Ectodermal cell (in vitro differentiated cells): ENCODE data around the gene BMAL2. TPM values are rescaled to one million over a fixed set of nuclear protein-coding genes. Genes with fewer than 3 reads are reported as not detected.

Experiments
- H3K27ac ChIP-seq: 2 replicates; pipeline ENCODE4 v1.7.0; 2013; ENCODE audit warnings: mild to moderate bottlenecking, low read depth, low read length; ENCODE audit not compliant: insufficient read depth, poor library complexity, severe bottlenecking
- H3K27me3 ChIP-seq: 2 replicates; pipeline ENCODE4 v1.7.0; 2013; ENCODE audit warnings: mild to moderate bottlenecking, low read length; ENCODE audit not compliant: insufficient read depth, control insufficient read depth, poor library complexity, severe bottlenecking
- H3K36me3 ChIP-seq: one replicate; pipeline ENCODE4 v1.7.0; 2013; ENCODE audit warnings: low read length; ENCODE audit not compliant: control insufficient read depth, insufficient read depth
- H3K4me1 ChIP-seq: one replicate; pipeline ENCODE4 v1.7.0; 2013; ENCODE audit warnings: low read length; ENCODE audit not compliant: control insufficient read depth, insufficient read depth
- H3K4me3 ChIP-seq: 2 replicates; pipeline ENCODE4 v1.7.0; 2013; ENCODE audit warnings: low read depth, low read length, control low read depth; ENCODE audit not compliant: insufficient read depth
- H3K9me3 ChIP-seq: 2 replicates; pipeline ENCODE4 v1.7.0; 2013; ENCODE audit warnings: mild to moderate bottlenecking, low read length, moderate library complexity; ENCODE audit not compliant: control insufficient read depth
- WGBS, 2 experiments: methylation state at CpG; one replicate each; pipeline ENCODE4 v1.1.7; 2013; ENCODE audit warnings: missing lambda C conversion rate in 2 of 2; 5-methylcytosine and 5-hydroxymethylcytosine counted together
- polyA plus RNA-seq, 4 experiments: library from polyadenylated mRNA; stranded (reverse); fragments of 50-300 nt; gene quantifications; one replicate each; pipeline ENCODE4 v1.2.3, GENCODE V29; 2013

BMAL2 gene
- 6.2 TPM for polyA plus RNA-seq (2013, experiment 1 of 4)
- 6.9 TPM for polyA plus RNA-seq (2013, experiment 2 of 4)
- polyA plus RNA-seq (2013, experiment 3 of 4), result 5.4 TPM
- 4.4 TPM for polyA plus RNA-seq (2013, experiment 4 of 4)

- no peak within 1 kb of the TSS for H3K27ac ChIP-seq
- WGBS, 2 experiments, result 0% methylated on average over 95 of the region's 96 CpGs
Measured at GRCh38 chr12:27332714-27333402, at the start of gene BMAL2. Gene BMAL2, plus strand, starts transcription at chr12:27332836. Its CDS starts 237 bp downstream, at chr12:27333073.

GRCh38 chr12:27284021-27284420 lies 48.6 kb upstream of the BMAL2 start:
- Histone ChIP-seq H3K9me3 (no peaks in the 10 kb centered on the region), H3K27me3 (no peaks in the 10 kb centered on the region), H3K27ac (no peak overlapping the region), H3K36me3 (no peaks in the 10 kb centered on the region), H3K4me3 (no peak overlapping the region), H3K4me1 (no peaks in the 10 kb centered on the region)
- WGBS, 2 experiments, result 95% methylated on average over 3 of the region's 3 CpGs

More at GRCh38 chr12:27332714-27333402, at the start of gene BMAL2:
- no peaks in the 10 kb centered on the region for H3K9me3 ChIP-seq
- H3K36me3 ChIP-seq, result no peaks in the 10 kb centered on the region
- H3K4me3 ChIP-seq, result peak within 1 kb of the TSS; percentile 63
- H3K27me3 ChIP-seq, result peaks cover 49% of the 10 kb centered on the region
- H3K4me1 ChIP-seq, result peaks cover 4% of the 10 kb centered on the region

GRCh38 chr12:27284751-27285150 lies 47.9 kb upstream of the BMAL2 start:
- no peak overlapping the region for H3K4me3 ChIP-seq
- H3K36me3 ChIP-seq, result no peaks in the 10 kb centered on the region
- H3K4me1 ChIP-seq, result no peaks in the 10 kb centered on the region
- H3K27me3 ChIP-seq, result no peaks in the 10 kb centered on the region
- 90 to 94% methylated on average over 1 to 2 of the region's 2 CpGs for WGBS, 2 experiments
- no peaks in the 10 kb centered on the region for H3K9me3 ChIP-seq
- H3K27ac ChIP-seq, result no peak overlapping the region

- H3K4me3 ChIP-seq, result no peak overlapping the region
Measured at GRCh38 chr12:27285403-27285802, 47.2 kb upstream of the BMAL2 start.

GRCh38 chr12:27289414-27289813 lies 43.2 kb upstream of the BMAL2 start:
- Histone ChIP-seq H3K36me3 (no peaks in the 10 kb centered on the region), H3K4me3 (no peak overlapping the region), H3K9me3 (no peaks in the 10 kb centered on the region), H3K27ac (no peak overlapping the region), H3K27me3 (no peaks in the 10 kb centered on the region), H3K4me1 (no peaks in the 10 kb centered on the region)
- WGBS, 2 experiments, result 97% methylated on average over 3 of the region's 3 CpGs; no CpG with 5 or more reads in 1 of the 2 experiments

More at GRCh38 chr12:27285403-27285802, 47.2 kb upstream of the BMAL2 start:
- Histone ChIP-seq H3K36me3 (no peaks in the 10 kb centered on the region), H3K4me1 (no peaks in the 10 kb centered on the region), H3K27me3 (no peaks in the 10 kb centered on the region), H3K9me3 (no peaks in the 10 kb centered on the region), H3K27ac (no peak overlapping the region)
- 94 to 100% methylated on average over 1 of the region's 1 CpG for WGBS, 2 experiments

- Histone ChIP-seq H3K27me3 (no peaks in the 10 kb centered on the region), H3K4me1 (no peaks in the 10 kb centered on the region)
- 47 to 70% methylated on average over 3 to 4 of the region's 4 CpGs for WGBS, 2 experiments
Measured at GRCh38 chr12:27290501-27291168, 42.0 kb upstream of the BMAL2 start.

GRCh38 chr12:27291862-27292261 lies 40.8 kb upstream of the BMAL2 start:
- Histone ChIP-seq H3K9me3 (no peaks in the 10 kb centered on the region), H3K4me3 (no peak overlapping the region), H3K4me1 (no peaks in the 10 kb centered on the region), H3K36me3 (no peaks in the 10 kb centered on the region), H3K27ac (no peak overlapping the region), H3K27me3 (no peaks in the 10 kb centered on the region)
- 38 to 43% methylated on average over 1 of the region's 1 CpG for WGBS, 2 experiments

More at GRCh38 chr12:27290501-27291168, 42.0 kb upstream of the BMAL2 start:
- no peaks in the 10 kb centered on the region for H3K36me3 ChIP-seq
- no peaks in the 10 kb centered on the region for H3K9me3 ChIP-seq
- no peak overlapping the region for H3K27ac ChIP-seq
- H3K4me3 ChIP-seq, result no peak overlapping the region

- 91 to 100% methylated on average over 2 of the region's 2 CpGs for WGBS, 2 experiments
- H3K4me1 ChIP-seq, result no peaks in the 10 kb centered on the region
- H3K27ac ChIP-seq, result no peak overlapping the region
- H3K27me3 ChIP-seq, result no peaks in the 10 kb centered on the region
- H3K9me3 ChIP-seq, result no peaks in the 10 kb centered on the region
- no peaks in the 10 kb centered on the region for H3K36me3 ChIP-seq
- H3K4me3 ChIP-seq, result no peak overlapping the region
Measured at GRCh38 chr12:27292718-27293117, 39.9 kb upstream of the BMAL2 start.

- WGBS, 2 experiments, result 93% methylated on average over 3 of the region's 3 CpGs
- H3K9me3 ChIP-seq, result no peaks in the 10 kb centered on the region
- H3K4me3 ChIP-seq, result no peak overlapping the region
- H3K27me3 ChIP-seq, result no peaks in the 10 kb centered on the region
- H3K4me1 ChIP-seq, result no peaks in the 10 kb centered on the region
- H3K27ac ChIP-seq, result no peak overlapping the region
- peaks cover 5% of the 10 kb centered on the region for H3K36me3 ChIP-seq
Measured at GRCh38 chr12:27293463-27293862, 39.2 kb upstream of the BMAL2 start.

GRCh38 chr12:27296674-27297073 lies 36.0 kb upstream of the BMAL2 start:
- H3K4me3 ChIP-seq, result no peak overlapping the region
- H3K27ac ChIP-seq, result no peak overlapping the region
- no peaks in the 10 kb centered on the region for H3K4me1 ChIP-seq
- no peaks in the 10 kb centered on the region for H3K9me3 ChIP-seq
- no peaks in the 10 kb centered on the region for H3K27me3 ChIP-seq
- peaks cover 9% of the 10 kb centered on the region for H3K36me3 ChIP-seq
- WGBS, 2 experiments, result 86 to 89% methylated on average over 6 of the region's 6 CpGs
